Ishikawa (cell line): ENCODE measurements around the gene PLD6.

Source experiments
- CEBPB ChIP-seq: IDR thresholded peaks from 2 replicates; pipeline ENCODE4 v1.6.1; 2012
- CREB1 ChIP-seq: IDR thresholded peaks from 2 replicates; pipeline ENCODE4 v1.6.1; 2012; ENCODE audit warnings: low read depth
- EGR1 ChIP-seq: IDR thresholded peaks from 2 replicates; pipeline ENCODE4 v1.6.1; 2012
- EP300 ChIP-seq: IDR thresholded peaks from 2 replicates; pipeline ENCODE4 v1.6.1; 2012; ENCODE audit warnings: borderline replicate concordance
- FOXM1 ChIP-seq: IDR thresholded peaks from 2 replicates; pipeline ENCODE4 v1.6.1; 2012; ENCODE audit warnings: low read depth, borderline replicate concordance
- MAX ChIP-seq: IDR thresholded peaks from 2 replicates; pipeline ENCODE4 v1.6.1; 2012
- NFIC ChIP-seq: IDR thresholded peaks from 2 replicates; pipeline ENCODE4 v1.6.1; 2012
- RAD21 ChIP-seq: IDR thresholded peaks from 2 replicates; pipeline ENCODE4 v1.6.1; 2012; ENCODE audit warnings: low read depth
- REST ChIP-seq: IDR thresholded peaks from 2 replicates; pipeline ENCODE4 v1.6.1; 2012; ENCODE audit warnings: low read depth, mild to moderate bottlenecking
- TAF1 ChIP-seq: IDR thresholded peaks from 2 replicates; pipeline ENCODE4 v1.6.1; 2012; ENCODE audit warnings: low read depth, mild to moderate bottlenecking
- TCF12 ChIP-seq: IDR thresholded peaks from 2 replicates; pipeline ENCODE4 v1.6.1; 2012; ENCODE audit warnings: low read depth
- TEAD4 ChIP-seq: IDR thresholded peaks from 2 replicates; pipeline ENCODE4 v1.6.1; 2012
- USF1 ChIP-seq: IDR thresholded peaks from 2 replicates; pipeline ENCODE4 v1.6.1; 2012
- YY1 ChIP-seq: IDR thresholded peaks from 2 replicates; pipeline ENCODE4 v1.6.1; 2012; ENCODE audit warnings: low read depth
- ZBTB7A ChIP-seq: IDR thresholded peaks from 2 replicates; pipeline ENCODE4 v1.6.1; 2012; ENCODE audit warnings: low read depth

Gene PLD6

GRCh38 chr17:17216236-17216635, 10.1 kb upstream of the PLD6 start:
- TF ChIP-seq NFIC (no peak), ZBTB7A (no peak), TEAD4 (no peak), REST (no peak), USF1 (no peak), YY1 (no peak), EGR1 (no peak), RAD21 (no peak), EP300 (no peak), CEBPB (no peak), MAX (no peak), FOXM1 (no peak), CREB1 (no peak)

- TF ChIP-seq ZBTB7A (no peak), TCF12 (no peak), TAF1 (no peak), CEBPB (no peak), RAD21 (no peak), YY1 (no peak), EGR1 (no peak), REST (no peak), EP300 (no peak)
Observed at GRCh38 chr17:17215575-17215974, 9.4 kb upstream of the PLD6 start.

- TF ChIP-seq NFIC (no peak), YY1 (no peak), RAD21 (no peak), REST (no peak), ZBTB7A (no peak), TEAD4 (no peak), CEBPB (no peak), USF1 (no peak), EP300 (no peak), FOXM1 (no peak), TAF1 (no peak), TCF12 (no peak), EGR1 (no peak), MAX (no peak), CREB1 (no peak)
Observed at GRCh38 chr17:17214646-17215436, 8.7 kb upstream of the PLD6 start.

GRCh38 chr17:17213775-17214174, 7.6 kb upstream of the PLD6 start:
- no peak for TF ChIP-seq MAX
- no peak for TF ChIP-seq CREB1
- TF ChIP-seq CEBPB: no peak
- no peak for TF ChIP-seq RAD21
- TF ChIP-seq ZBTB7A: no peak
- TF ChIP-seq NFIC: no peak
- TF ChIP-seq YY1: no peak
- no peak for TF ChIP-seq FOXM1
- TF ChIP-seq TAF1: no peak
- TF ChIP-seq TCF12: no peak
- TF ChIP-seq USF1: no peak
- TF ChIP-seq EGR1: no peak
- TF ChIP-seq REST: no peak
- no peak for TF ChIP-seq EP300
- TF ChIP-seq TEAD4: no peak
